ENCODE data around the gene HOXC12. TPM values are rescaled to one million over a fixed set of nuclear protein-coding genes. Genes with fewer than 3 reads are reported as not detected.
A peak's percentile ranks its signal among the peaks of the same experiment; 100 is the strongest.

HOXC12 gene
- polyA plus RNA-seq, 12 donors = 0.08 TPM; not detected in 11

DNA sequence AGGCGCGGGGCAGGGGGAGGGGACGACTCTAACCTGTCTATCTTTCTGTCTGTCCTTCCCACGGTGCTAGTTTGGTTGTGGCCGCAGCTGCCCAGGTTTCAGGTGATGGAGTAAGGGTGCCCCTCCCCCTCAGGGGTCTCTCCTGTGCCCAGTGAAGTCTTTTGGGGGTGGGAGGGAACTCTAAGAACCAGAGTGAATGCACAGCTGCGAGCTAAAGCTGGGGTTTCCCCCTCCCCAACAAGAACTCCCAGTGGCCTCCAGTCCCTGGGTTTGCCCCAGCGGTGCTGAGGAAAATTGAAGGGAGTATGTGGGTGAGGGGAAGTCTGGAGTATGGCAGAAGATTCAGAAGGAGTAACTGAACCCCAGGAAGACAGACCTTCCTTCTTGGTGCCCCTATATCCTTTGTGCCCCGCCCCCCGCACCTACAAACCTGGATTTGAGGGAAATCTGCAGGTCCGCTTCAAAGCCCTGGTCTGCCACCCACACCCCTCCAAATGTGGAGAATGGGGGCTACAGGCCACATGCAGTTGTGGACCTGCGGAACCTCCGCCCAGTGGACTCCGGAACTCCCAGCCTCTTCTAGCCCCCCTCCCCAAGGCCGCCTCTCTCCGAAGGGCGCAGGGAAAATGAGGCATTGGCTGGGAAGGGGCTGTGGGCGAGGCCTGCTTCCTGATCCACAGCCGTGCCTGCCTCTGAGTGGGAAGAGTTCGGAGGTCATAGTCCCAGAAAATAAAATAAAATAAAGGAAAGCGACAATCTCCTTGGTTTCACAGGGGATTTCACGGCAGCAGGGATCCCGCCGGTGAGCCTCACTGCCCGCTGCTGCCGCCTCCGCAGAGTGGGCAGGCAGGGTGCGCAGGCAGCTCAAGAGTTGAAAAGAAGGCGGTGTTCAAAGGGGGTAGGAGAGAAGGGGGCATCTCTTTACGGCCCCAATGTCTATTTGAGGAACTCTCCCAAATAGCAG, 41.8 kb downstream of the HOXC12 start:
- no peak for DNase-seq

DNA sequence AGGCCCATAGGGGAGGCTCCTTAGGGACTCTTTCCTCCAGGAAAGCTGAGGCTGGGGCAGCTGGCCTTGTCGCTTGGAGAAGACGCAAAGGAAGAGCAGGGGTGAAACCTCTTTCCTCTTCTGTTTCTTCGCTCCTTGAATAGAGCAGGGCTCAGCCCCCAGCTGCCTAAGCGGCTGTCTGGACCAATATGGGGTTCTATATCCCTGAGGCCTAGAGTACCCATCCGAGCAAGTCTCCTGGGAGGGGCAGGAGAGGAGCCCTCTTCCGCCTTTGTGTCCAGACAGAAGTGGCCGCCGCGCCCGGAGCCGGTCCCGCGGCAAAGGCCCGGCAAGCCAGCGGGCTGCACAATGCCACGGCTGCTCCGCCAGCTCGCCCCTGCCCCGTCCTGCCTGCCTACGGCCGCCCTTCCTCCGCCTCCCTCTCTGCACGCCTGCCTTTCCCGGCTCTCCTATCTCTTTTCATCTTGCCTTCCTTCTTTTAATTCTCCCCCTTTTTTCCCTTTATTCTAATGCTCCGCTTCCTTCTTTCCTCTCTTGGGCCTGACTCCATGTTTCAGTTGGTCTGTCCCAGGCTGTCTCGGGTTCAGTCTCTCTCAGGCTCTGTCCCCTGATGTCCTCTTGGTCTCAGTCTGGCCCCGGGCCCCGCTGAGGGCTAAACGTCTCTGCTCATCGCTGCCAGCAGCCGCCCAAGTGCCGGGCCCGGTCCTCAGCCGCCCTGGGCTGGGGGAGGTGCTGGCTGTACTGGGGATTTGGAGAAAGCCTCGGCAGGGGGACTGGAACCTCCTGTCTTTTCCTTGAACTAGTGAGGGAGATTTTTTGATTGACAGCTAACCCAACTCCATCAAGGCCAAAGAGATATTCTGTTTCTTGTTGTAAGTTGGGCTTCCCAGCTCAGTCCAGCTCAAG, 42.8 kb downstream of the HOXC12 start:
- no peak for DNase-seq

DNA sequence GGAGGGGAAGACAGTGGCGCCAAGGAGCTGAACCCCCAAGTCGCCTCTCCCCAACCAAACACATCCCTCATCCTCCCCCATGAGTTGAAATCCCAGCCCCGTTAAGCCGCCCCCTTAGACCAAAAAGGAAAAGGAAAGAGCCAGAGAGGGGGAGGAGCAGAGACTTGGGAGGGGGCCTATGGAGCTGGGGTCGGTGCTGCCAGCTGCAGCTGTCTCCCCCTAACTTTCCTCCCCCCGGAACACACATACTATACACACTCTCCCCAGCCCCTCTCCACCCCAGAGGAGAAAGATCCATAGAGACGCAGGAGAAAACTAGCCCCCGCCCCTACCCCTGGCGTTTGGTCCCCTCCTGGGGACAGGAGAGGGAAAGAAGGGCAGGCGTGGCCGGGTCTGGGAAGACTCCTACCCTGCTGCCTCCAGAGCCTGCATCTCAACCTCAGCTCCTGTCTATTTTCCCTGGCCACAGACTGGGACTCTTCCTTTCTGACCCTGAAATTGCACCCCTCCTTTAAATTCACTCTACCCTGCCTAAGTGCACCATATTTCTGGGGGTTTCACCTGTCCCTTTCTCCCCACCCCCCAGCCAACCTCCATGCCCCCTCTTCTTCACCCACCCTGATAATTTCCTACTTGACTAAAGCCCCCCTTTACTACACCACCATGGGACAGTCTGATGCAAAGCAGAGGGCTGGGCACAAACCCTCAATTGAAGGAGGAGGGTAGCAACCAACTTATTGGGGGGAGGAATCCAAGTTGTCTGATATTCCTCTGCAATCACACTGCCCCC, 43.6 kb downstream of the HOXC12 start:
- DNase-seq = no peak

DNA sequence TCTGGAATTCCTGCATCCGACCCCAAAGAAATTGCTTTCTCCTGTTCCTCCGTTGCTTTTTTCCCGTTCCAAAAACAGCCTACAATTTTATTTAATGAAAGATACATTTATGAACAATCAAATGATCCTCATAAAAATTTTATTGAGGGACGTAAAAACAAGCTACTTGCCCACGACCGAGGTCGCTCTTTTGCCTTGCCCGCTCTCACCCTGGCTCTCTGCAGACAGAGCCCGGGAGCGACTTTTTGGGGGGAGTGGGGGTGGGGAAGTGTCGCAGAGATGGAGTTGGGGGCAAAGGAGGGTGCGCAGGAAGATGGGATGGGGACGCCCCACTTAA, 44.2 kb downstream of the HOXC12 start:
- DNase-seq = no peak

DNA sequence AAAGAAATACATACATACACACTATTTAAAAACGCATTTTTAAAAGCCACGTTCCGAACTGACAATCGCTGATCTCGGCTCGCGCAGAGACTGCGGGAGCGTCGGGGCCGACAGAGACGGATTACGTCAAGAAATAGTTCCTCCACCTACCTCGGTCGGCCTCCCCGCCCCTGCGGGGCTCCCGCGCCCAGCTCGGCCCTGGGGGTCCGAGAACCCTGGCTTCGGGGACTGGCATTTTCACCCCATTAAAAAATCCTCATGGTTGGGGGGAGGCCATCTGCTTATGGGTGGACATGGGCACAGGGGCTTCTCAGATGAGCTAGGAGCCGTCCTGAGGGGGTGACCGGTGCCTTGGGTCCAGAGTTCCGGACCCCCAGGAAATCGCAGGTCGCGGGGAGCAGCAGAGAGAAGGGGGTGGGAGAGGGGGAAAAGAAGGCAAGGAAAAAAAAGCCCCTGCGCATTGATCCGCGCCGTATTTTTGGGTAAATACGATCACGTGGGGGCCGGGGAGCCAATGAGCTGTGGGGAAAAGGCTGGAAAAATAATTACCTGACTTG, 44.9 kb downstream of the HOXC12 start:
- no peak for DNase-seq

DNA sequence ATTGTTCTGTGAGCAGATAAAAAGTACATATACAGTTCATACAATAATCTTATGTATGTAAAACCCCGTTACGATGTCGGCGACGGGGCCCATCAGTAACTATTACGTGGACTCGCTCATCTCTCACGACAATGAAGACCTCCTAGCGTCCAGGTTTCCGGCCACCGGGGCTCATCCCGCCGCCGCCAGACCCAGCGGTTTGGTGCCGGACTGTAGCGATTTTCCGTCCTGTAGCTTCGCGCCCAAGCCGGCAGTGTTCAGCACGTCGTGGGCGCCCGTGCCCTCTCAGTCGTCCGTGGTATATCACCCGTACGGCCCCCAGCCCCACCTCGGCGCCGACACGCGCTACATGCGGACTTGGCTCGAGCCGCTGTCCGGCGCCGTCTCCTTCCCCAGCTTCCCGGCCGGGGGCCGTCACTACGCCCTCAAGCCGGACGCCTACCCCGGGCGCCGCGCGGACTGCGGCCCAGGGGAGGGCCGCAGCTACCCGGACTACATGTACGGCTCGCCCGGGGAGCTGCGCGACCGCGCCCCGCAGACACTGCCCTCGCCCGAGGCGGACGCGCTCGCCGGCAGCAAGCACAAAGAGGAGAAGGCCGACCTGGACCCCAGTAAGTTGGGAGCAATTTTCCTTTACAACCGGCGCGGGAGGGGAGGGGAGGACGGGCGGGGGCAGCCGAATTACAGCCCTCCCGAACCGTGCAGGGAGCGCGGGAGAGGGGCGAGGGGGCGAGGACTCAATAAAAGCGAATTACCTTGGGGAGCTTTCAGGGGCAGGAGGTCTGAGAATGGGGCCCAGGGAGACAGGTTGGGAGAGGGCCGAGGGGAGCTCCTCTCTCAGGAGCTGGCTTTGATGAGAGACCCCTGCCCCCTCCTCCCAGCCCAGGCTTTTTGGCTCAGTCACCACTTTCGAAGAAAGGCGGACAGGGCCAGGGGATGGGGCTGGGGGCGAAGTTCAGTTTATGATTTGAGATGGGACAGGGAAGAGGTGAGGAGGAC, 45.7 kb downstream of the HOXC12 start, which contains the start of gene HOXC9:
TSS of gene HOXC9 (plus strand) at position 46 of the 999 bp plus-strand sequence. CDS start at position 74, 28 bp downstream.
- DNase-seq = no peak

DNA sequence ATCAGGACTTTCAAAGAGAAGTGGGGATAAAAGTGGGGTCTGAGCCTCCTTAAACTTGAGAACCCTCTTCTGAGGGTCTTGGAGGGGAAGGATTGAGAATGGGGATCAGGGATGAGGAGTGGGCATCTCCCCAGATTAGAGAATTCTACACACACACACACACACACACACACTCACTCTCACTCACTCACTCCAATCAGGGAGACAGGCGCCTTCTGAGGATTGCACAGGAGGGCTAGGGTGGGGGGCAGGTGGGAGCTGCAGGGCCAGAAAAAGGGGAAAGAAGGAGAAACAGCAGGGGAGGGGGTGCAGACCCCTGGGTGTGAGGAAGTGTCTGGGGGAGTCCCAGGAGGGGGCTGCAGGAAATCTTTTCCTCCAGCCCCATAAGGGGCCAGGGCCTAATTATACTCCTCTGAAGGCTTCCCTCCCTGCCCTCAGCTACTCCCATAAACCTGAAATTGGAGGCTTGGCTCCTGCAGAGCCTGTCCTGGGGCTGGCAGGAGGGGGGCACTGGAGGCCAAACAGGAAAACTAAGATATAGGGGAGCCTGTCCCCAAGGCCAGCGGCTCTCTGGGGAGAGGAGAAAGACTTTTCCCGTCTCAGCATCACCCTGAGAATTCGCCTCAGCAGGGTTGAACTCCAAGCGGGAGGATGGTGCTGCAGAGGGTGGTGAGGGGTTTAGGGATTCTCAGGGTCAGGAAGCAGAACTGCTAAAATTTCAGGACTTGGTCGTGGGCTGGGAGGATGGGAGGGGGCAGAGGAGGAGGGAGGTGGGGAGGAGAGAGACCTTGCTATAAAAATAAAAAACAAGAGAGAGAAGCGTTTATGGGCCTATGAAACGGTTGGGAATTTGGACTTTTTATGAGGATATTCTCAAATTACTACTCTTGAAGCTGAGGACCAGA, 46.8 kb downstream of the HOXC12 start:
- no peak for DNase-seq

DNA sequence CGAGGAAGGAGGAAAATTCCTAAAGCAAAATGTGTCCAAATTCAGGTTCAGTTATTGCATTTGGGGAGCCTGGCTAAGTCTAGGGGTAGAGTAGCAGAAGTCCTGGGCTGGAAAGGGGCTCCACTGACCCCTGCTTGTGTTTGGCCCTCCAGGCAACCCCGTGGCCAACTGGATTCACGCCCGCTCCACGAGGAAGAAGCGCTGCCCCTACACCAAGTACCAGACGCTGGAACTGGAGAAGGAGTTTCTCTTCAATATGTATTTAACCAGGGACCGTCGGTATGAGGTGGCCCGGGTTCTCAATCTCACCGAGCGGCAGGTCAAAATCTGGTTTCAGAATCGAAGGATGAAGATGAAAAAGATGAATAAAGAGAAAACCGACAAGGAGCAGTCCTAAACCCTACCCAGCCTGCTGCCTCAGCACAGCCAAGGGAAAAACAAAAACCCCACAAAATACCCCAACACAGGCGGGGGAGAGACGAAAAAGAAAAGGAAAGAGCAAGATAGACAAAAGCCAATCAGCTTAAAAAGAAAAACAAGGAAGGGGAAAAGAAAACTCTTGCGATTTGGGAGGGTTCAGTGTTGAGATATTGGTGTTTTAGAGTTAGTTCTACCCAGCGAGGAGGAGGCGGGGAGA, 47.7 kb downstream of the HOXC12 start:
- no peak for DNase-seq

DNA sequence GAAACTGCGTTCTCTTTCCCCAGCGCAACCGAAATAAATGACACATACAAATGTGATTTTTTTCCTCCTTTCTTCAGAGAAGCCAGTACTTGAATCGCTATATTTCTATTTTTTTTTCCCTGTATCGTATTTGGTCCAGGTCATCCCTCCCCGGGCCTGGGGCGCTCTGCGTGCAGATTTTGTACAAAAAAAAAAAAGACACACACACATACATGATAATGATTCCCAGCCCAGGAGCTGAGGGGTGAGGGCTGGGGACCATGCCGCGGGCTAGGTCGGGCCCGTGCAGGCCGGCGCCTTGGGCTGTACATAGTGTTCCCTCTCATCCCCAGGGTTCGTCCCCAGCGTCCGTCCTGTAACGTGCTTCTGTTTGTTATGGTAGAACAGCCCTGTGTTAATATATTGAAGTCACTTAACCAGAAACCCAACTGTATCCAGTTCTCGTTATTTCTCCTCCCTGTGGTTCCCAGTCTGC, 48.2 kb downstream of the HOXC12 start:
- DNase-seq = no peak

DNA sequence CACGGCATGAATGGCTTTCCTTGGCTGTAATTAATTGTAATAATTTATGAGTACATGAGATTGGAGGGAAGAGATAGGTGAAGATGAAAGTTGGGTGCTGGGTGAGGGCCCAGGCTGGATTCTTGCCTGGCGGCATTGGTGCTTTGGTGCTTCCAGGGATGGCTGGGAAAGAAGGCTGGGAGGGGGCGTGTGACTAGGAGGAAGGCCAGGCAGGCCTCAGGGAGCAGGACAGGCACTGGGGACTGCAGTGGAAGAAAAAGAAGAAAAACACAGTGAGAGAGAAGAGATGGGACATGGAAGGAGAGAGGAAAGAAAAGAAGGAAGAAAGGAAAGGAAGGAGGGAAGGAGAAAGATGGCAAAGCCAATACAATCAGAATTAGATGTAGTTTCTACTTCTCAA, 48.9 kb downstream of the HOXC12 start:
- no peak for DNase-seq

DNA sequence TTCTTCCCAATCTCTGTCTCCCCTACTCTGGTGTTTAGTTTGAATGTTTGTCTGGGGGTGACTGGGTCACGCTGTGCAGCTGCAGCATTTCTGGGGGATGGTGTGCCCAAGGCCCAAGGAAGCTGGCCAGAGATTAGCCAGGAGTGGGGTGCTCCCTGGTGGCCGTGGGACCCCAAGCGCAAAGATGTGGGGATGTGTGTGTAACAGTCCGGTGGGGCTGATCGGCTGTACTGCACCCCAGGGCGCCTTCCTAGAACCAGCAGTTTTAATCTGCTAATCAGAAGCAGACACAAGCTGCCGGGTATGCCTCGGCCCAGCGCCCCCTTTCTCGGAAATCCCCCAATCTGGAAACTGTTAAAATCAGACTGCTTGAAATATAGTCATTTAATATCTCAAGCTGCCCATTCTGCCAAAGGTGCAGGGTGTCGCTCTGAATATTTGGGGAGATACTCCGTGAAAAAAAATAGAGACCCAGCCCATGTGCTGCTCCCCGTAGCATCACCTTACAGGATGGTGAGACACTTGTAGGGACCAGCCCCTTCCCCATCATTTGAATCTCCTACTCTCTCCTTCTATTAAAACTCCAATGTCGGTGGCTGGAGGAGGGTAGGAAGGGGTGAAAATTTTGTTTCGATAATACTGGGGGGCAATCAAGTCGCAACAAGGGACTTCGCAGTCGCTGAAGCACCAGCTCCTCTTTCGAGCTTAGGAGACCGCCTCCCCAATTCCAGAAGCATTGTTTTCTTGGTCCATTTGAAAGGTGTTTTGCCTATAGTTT, 49.5 kb downstream of the HOXC12 start:
- no peak for DNase-seq

DNA sequence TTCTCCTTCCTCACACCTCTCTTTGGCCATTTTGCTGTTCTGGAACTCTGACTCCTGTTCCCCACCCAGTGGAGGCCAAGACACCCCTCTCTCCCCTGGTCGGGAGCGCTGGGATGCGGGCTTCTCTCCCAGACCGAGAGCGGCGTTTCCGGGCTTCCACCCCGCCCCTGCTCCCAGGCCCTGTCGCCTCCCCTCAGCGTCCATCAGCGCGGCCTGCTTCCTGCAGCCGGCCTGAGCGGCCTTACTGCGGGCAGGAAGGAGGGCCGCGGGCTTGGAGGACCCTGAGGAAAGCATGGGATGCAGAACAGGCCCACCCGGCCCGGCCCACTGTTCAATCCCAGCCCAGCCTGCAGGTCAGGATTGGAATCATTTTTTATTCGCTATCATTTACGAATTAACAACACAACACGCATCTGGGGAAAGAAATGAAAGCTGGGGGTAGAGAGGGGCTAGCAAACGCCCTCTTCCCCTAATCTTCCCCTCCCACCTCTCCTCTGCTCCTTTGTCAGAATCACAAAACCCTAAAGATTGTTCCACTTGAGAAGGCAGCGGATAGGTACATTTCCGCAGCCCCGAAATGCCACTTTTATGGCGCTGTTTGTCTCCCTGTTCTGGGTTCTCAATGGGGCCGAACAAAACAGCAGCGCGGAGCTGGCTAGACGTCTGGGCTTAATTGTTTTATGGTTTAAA, 50.3 kb downstream of the HOXC12 start:
- DNase-seq = no peak

DNA sequence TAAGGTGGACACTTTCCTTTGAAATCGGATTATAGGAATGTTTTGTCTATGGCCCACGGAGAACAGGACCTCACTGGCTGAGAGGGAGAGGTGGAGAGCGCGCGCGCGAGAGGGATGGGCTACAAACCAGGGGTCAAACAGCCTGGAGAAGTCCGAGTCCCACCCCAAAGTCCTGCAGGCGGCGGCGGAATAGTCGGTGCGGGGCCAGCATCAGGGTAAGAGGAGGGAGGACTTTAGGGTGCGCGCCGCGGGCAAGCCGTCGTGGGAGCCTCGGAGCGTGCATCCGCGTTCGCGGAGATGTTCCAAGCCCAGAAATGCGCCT, 50.8 kb downstream of the HOXC12 start:
- no peak for DNase-seq

DNA sequence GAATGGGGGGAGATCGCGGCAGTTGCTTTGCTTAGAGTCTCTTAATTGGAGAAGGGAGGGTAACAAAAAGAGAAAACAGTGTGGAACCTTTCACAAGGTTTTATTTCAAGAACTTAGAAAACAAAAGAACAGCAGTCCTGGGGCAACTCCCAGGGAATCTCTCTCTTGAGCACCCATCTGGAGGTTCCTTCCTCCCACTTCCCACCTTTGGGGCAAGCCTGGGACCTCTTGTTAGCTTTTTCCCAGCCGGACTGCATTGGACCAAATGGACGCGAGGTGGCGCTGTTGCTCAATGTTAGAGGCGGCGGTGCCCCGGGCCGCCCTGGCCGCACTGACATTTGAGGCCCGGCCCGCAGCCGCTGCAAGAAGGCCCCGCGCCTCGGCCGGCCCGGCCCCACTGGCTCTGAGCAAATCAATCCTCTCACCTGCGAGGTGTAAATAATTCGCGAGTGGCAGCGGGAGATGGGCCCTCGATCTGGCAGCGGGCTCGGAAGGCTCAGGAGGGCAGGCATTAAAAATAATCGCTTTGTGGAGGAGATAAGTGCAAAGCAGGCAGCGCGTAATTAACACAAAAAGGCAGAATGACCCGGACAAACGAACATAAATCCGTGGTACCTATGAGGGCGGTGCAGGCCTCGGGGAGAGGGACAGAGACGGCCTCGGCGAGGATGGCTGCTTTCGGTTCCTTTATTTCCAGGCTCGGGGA, 51.3 kb downstream of the HOXC12 start:
- peak; percentile 89 for DNase-seq

DNA sequence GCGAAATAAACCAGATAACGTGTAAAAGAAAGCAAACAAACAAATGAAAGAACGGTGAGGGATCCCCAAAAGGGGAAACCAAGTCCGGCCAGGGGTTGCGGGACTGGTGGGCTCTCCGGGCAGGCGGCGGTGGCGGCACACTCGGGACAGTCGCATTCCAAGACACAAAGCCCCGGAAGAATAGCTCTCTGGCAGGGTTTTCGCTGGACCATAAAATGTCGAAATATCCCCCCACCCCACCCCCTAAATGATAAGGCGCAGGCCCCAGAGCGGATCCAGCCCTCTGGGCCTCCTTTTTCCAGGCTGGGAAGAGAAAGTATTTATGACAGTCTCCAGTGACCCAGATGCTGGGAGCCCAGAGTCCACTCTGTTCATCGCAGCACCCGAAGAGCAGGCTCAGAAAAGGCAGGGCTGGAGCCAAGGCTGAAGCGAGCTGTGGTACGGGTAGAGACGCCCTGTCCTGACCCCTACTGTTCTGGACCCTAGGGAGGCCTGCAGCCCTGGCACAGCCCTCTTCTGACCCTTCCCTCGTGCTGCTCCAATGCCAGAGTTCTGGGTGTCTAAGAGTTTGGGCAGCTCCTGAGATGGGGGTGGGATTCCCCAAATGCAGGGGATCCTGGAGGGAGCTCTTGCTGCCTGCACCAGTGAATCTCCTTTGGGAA, 52.0 kb downstream of the HOXC12 start:
- DNase-seq = no peak

All from muscle of arm (tissue), 12 donors.